Suprapubic skin (tissue), 3 donors: ENCODE results near the gene SV2A.

ENCODE experiments used
- EP300 ChIP-seq: sonication (generic); formaldehyde crosslinking; IDR thresholded peaks from one replicate; pipeline ENCODE4 v1.6.1; 2017; ENCODE audit warnings: antibody characterized with exemption
- POLR2A ChIP-seq, 2 donors: fragments of 450-650 bp; IDR thresholded peaks; one replicate each; pipeline ENCODE4 v1.6.1; 2017; ENCODE audit warnings: antibody characterized with exemption in 2 of 2, mild to moderate bottlenecking in 2 of 2, moderate library complexity in 2 of 2
- TF ChIP-seq, protein P1 (sequence below), 2 donors: fragments of 200-600 bp in 1 of 2; fragments of 450-650 bp in 1 of 2; sonication (generic) in 1 of 2; IDR thresholded peaks; one replicate each; pipeline ENCODE4 v1.5.1; 2016 to 2019; ENCODE audit warnings: antibody characterized with exemption in 2 of 2, mild to moderate bottlenecking in 1 of 2, moderate library complexity in 1 of 2

DNA sequence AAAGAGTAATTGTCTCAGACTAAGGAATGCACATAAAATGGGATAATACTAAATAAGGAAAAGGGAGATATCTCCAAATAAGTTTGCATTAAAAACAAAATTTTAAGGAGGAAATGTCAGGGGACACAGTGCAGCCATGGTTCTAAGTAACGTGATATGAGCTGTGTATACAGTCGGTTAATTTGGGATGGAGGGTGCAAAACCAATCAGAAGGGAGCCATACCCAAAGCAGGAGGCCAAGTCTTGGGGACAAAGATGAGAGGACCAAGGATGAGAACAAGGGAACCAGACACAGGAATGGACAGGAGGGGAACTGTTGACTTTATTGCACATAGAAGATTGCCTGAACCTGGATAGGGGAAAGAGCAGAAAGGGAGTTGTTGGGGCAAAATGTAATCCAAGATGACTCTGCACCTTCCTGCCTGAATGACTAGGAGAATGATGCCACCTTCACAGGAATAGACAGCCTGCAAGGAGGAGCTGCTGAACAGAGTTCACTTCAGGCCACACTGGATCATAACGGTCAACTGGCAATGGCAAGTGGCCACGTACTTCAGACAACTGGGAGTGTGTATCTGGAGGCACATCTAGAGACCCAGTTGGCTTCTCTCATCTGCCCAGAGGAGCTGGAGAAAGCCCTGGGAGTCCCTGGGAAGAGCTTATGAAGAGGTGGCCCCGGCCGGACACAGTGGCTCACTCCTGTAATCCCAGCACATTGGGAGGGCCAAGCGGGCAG is 40.3 kb downstream of the SV2A start:
- TF ChIP-seq, protein P1, sequence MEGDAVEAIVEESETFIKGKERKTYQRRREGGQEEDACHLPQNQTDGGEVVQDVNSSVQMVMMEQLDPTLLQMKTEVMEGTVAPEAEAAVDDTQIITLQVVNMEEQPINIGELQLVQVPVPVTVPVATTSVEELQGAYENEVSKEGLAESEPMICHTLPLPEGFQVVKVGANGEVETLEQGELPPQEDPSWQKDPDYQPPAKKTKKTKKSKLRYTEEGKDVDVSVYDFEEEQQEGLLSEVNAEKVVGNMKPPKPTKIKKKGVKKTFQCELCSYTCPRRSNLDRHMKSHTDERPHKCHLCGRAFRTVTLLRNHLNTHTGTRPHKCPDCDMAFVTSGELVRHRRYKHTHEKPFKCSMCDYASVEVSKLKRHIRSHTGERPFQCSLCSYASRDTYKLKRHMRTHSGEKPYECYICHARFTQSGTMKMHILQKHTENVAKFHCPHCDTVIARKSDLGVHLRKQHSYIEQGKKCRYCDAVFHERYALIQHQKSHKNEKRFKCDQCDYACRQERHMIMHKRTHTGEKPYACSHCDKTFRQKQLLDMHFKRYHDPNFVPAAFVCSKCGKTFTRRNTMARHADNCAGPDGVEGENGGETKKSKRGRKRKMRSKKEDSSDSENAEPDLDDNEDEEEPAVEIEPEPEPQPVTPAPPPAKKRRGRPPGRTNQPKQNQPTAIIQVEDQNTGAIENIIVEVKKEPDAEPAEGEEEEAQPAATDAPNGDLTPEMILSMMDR (IDR thresholded peaks at IDR 0.05) = no peak
- TF ChIP-seq POLR2A (IDR thresholded peaks at IDR 0.05) (no peak), EP300 (no peak)
